SU-DHL-6 (cell line): Measurements from ENCODE around the gene DOCK1.

Experiments
- EZH2phosphoT487 ChIP-seq: fragments of 200-600 bp; sonication (generic), shearing (Covaris generic); conservative IDR thresholded peaks from 2 replicates; pipeline ENCODE4 v1.6.1; 2018; ENCODE audit warnings: mild to moderate bottlenecking, antibody characterized with exemption, low read length, moderate library complexity, mixed read lengths
- TF ChIP-seq, protein P1 (sequence below): fragments of 200-600 bp; sonication (generic); IDR thresholded peaks from one replicate; pipeline ENCODE4 v1.5.1; 2017; ENCODE audit warnings: antibody characterized with exemption, mild to moderate bottlenecking, low read length, moderate library complexity; ENCODE audit not compliant: insufficient read depth, poor library complexity, severe bottlenecking

DNA sequence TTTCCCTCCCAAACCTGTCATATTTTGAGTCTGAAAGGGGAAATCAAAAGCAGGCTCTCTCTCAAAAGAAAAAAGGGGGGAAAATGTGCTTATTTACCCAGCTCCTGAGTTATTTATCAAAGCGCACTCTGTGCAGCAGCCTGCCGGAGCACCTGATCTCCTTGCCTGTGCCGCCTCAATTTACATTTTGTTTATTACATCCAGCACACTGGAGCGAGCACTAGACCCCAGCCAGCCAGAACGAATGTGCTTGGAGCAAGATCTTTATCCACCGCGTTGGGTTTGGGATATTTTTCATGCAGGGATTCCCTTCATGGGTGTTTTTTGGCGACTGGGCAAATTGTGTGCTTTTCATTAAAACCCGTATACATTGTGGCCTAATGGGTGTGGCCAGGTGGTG lies 453.1 kb downstream of the DOCK1 start:
- TF ChIP-seq, protein P1, sequence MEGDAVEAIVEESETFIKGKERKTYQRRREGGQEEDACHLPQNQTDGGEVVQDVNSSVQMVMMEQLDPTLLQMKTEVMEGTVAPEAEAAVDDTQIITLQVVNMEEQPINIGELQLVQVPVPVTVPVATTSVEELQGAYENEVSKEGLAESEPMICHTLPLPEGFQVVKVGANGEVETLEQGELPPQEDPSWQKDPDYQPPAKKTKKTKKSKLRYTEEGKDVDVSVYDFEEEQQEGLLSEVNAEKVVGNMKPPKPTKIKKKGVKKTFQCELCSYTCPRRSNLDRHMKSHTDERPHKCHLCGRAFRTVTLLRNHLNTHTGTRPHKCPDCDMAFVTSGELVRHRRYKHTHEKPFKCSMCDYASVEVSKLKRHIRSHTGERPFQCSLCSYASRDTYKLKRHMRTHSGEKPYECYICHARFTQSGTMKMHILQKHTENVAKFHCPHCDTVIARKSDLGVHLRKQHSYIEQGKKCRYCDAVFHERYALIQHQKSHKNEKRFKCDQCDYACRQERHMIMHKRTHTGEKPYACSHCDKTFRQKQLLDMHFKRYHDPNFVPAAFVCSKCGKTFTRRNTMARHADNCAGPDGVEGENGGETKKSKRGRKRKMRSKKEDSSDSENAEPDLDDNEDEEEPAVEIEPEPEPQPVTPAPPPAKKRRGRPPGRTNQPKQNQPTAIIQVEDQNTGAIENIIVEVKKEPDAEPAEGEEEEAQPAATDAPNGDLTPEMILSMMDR, result no peak
- TF ChIP-seq EZH2phosphoT487, result no peak
